Measurements from ENCODE around the gene SEC14L2. TPM values are rescaled to one million over a fixed set of nuclear protein-coding genes. Genes with fewer than 3 reads are reported as not detected.
A peak's percentile ranks its signal among the peaks of the same experiment; 100 is the strongest.

Gene SEC14L2
- total RNA-seq, 1 experiment from 2014 or later, result 8.2 TPM

DNA sequence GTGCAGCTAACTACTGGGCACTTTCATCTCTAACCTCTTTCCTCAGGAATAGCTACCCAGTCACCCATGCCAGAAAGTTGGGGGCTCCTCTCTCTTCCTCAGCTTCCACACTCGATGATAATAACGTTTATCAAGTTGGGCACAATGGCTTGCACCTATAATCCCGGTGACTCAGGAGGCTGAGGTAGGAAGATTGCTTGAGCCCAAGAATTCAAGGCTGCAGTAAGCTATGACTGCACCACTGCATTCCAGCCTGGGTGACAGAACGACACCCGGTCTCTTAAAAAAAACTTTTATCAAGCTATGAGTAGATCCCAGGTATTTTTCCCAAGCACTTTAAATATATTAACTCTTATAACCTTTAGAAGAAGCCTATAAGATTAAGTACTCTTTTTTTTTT lies 42.2 kb upstream of the SEC14L2 start:
- no peak for DNase-seq
- Histone ChIP-seq H3K4ac (ENCODE audit: low read depth, low read length) (no peak overlapping the region), H3K4me1 (ENCODE audit: insufficient read depth, low read length) (no peaks in the 10 kb centered on the region; the same call in 1 of the 2 replicates), H2BK5ac (ENCODE audit: insufficient read length, low read length) (no peak overlapping the region), H3T11ph (ENCODE audit: low read length) (no peak overlapping the region), H3K27me3 (ENCODE audit: insufficient read depth, low read length) (no peaks in the 10 kb centered on the region), H3K79me1 (ENCODE audit: insufficient read depth, low read depth, low read length, poor library complexity, severe bottlenecking) (peaks cover 10% of the 10 kb centered on the region), H3K9me3 (ENCODE audit: control insufficient read depth, low read depth, low read length) (no peaks in the 10 kb centered on the region), H2BK15ac (ENCODE audit: low read depth, low read length) (no peak overlapping the region), H3K9ac (ENCODE audit: extremely low read depth, insufficient read length, low read length) (no peak overlapping the region), H3K79me2 (ENCODE audit: insufficient read depth, low read length) (peaks cover 18% of the 10 kb centered on the region), H3K14ac (ENCODE audit: insufficient read depth, low read length) (no peak overlapping the region), H2BK12ac (ENCODE audit: insufficient read length, low read depth, low read length) (no peak overlapping the region), H3K27ac (ENCODE audit: insufficient read length, low read depth, low read length) (no peak overlapping the region), H4K91ac (ENCODE audit: insufficient read length, low read depth, low read length) (no peak overlapping the region), H3K18ac (ENCODE audit: insufficient read length, low read depth, low read length) (no peak overlapping the region), H4K5ac (ENCODE audit: insufficient read length, low read depth, low read length) (no peak overlapping the region), H2BK20ac (ENCODE audit: low read depth, low read length, poor library complexity, severe bottlenecking) (no peak overlapping the region), H3K23me2 (ENCODE audit: insufficient read length, low read depth, low read length, poor library complexity, severe bottlenecking) (peaks cover 3% of the 10 kb centered on the region), H2BK120ac (ENCODE audit: low read depth, low read length, poor library complexity, severe bottlenecking) (no peak overlapping the region), H4K20me1 (ENCODE audit: control insufficient read depth, insufficient read depth, insufficient read length) (no peaks in the 10 kb centered on the region), H3K23ac (ENCODE audit: insufficient read length, low read depth, low read length) (no peak overlapping the region), H4K8ac (replicated peaks; ENCODE audit: insufficient read length, low read depth, low read length) (no peak overlapping the region), H2AFZ (ENCODE audit: low read length) (no peak overlapping the region), H3K4me2 (ENCODE audit: insufficient read depth, insufficient read length, low read length) (no peak overlapping the region), H3K56ac (ENCODE audit: insufficient read length, low read depth, low read length) (no peak overlapping the region), H2AK5ac (ENCODE audit: insufficient read length, low read length) (no peak overlapping the region)
- peak overlapping the region in 1 of 2 experiments; percentile 96; a peak in 1 of 5 replicates for H3K4me3 Mint-ChIP-seq
- no peaks in the 10 kb centered on the region for H3K27me3 Mint-ChIP-seq (ENCODE audit: low read depth)
- peak overlapping the region in 2 of 3 experiments; percentile 14 to 17; a peak in 2 of 7 replicates for H3K27ac Mint-ChIP-seq
- H3K4me1 Mint-ChIP-seq, result peaks cover 14 to 18% of the 10 kb centered on the region in 2 experiments
- TF ChIP-seq, protein P1, sequence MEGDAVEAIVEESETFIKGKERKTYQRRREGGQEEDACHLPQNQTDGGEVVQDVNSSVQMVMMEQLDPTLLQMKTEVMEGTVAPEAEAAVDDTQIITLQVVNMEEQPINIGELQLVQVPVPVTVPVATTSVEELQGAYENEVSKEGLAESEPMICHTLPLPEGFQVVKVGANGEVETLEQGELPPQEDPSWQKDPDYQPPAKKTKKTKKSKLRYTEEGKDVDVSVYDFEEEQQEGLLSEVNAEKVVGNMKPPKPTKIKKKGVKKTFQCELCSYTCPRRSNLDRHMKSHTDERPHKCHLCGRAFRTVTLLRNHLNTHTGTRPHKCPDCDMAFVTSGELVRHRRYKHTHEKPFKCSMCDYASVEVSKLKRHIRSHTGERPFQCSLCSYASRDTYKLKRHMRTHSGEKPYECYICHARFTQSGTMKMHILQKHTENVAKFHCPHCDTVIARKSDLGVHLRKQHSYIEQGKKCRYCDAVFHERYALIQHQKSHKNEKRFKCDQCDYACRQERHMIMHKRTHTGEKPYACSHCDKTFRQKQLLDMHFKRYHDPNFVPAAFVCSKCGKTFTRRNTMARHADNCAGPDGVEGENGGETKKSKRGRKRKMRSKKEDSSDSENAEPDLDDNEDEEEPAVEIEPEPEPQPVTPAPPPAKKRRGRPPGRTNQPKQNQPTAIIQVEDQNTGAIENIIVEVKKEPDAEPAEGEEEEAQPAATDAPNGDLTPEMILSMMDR (conservative IDR thresholded peaks at IDR 0.05), result no peak
- no CpG with 5 or more reads among the region's 5 CpGs for WGBS (ENCODE audit: extremely low coverage, insufficient read length, low lambda C conversion rate)
- peaks cover 23 to 45% (median 43%) of the 10 kb centered on the region in 3 experiments for H3K36me3 Mint-ChIP-seq (ENCODE audit: insufficient read depth in 1 of 3, low read depth in 3 of 3)
- H3K9me3 Mint-ChIP-seq, result no peaks in the 10 kb centered on the region
